K562 (cell line): ENCODE results near the gene GIT2. TPM values are rescaled to one million over a fixed set of nuclear protein-coding genes. Genes with fewer than 3 reads are reported as not detected.

Experiments used
- MTA3 ChIP-seq: fragments of 450-650 bp; formaldehyde crosslinking; IDR thresholded peaks from 2 replicates; pipeline ENCODE4 v1.6.1; 2017; ENCODE audit warnings: mild to moderate bottlenecking, borderline replicate concordance
- NCOA4 ChIP-seq: fragments of 450-650 bp; IDR thresholded peaks from 2 replicates; pipeline ENCODE4 v1.6.1; 2018; ENCODE audit warnings: mild to moderate bottlenecking; ENCODE audit not compliant: partially characterized antibody
- NRF1 ChIP-seq, 2 experiments: fragments of 450-650 bp; IDR thresholded peaks in 1 of 2; conservative IDR thresholded peaks in 1 of 2; 2 replicates each; pipeline ENCODE4 v1.6.1; 2014; ENCODE audit warnings: mild to moderate bottlenecking in 2 of 2
- PCBP1 ChIP-seq: fragments of 200-400 bp; formaldehyde crosslinking; IDR thresholded peaks from 2 replicates; pipeline ENCODE4 v1.6.1; 2018; ENCODE audit warnings: mild to moderate bottlenecking, low read depth, low read length; ENCODE audit not compliant: poor library complexity, severe bottlenecking
- SP2 ChIP-seq: IDR thresholded peaks from 2 replicates; pipeline ENCODE4 v1.6.1; 2011; ENCODE audit warnings: mild to moderate bottlenecking, low read depth, low read length, moderate library complexity; ENCODE audit not compliant: poor library complexity, severe bottlenecking; ENCODE audit errors: extremely low read depth
- ZC3H8 ChIP-seq: fragments of 450-650 bp; IDR thresholded peaks from 2 replicates; pipeline ENCODE4 v1.6.1; 2017
- ZNF384 ChIP-seq: IDR thresholded peaks from 2 replicates; pipeline ENCODE4 v1.6.1; 2012; ENCODE audit warnings: low read depth, low read length, improper control_type of control experiment
- polyA plus RNA-seq, 8 experiments: library from polyadenylated mRNA; depleted of rRNA in 4 of 8; stranded (reverse) in 5 of 8; unstranded in 3 of 8; fragments of >200 nt; fragmentation: Nextera tagmentation in 2 of 8; fragmentation: Illumina TruSeq in 1 of 8; extraction: Ambion mirVana in 2 of 8; extraction: Trizol in 1 of 8; gene quantifications; 2 replicates each; pipeline versions ENCODE4 v1.2.1 to v1.2.3, GENCODE V29; 2011 to 2014; ENCODE audit warnings: inconsistent platforms in 1 of 8, missing spikeins in 1 of 8
- total RNA-seq, 7 experiments: library from RNA; depleted of rRNA in 6 of 7; stranded (reverse); fragments of >200 nt in 6 of 7; fragmentation: Illumina TruSeq in 2 of 7; extraction: Trizol in 2 of 7; gene quantifications; 2 replicates each; pipeline versions ENCODE4 v1.2.1 to v1.2.3, GENCODE V29; 2011 to 2021; ENCODE audit warnings: low replicate concordance in 1 of 7
- TF ChIP-seq, protein P1 (sequence below): fragments of 450-650 bp; IDR thresholded peaks from 2 replicates; pipeline ENCODE4 v1.7.1; 2018; ENCODE audit warnings: mild to moderate bottlenecking, low read depth; ENCODE audit not compliant: partially characterized antibody
- TF ChIP-seq, protein P2 (sequence below): sonication (generic); formaldehyde crosslinking; IDR thresholded peaks from 2 replicates; pipeline ENCODE4 v1.8.1; 2023; ENCODE audit warnings: mild to moderate bottlenecking, missing genetic modification reagents
- TF ChIP-seq, protein P3 (sequence below): sonication (generic); formaldehyde crosslinking; IDR thresholded peaks from 2 replicates; pipeline ENCODE4 v1.9.0; 2022; ENCODE audit warnings: mild to moderate bottlenecking, missing genetic modification reagents
- TF ChIP-seq, protein P4 (sequence below): IDR thresholded peaks from 3 replicates; pipeline ENCODE4 v1.6.1; 2011; ENCODE audit warnings: borderline replicate concordance, mild to moderate bottlenecking; ENCODE audit not compliant: insufficient read length, insufficient read depth
- TF ChIP-seq, protein P5 (sequence below): fragments of 450-650 bp; IDR thresholded peaks from 2 replicates; pipeline ENCODE4 v1.7.0; 2016; ENCODE audit warnings: borderline replicate concordance
- TF ChIP-seq, protein P6 (sequence below): sonication (generic); formaldehyde crosslinking; IDR thresholded peaks from 2 replicates; pipeline ENCODE4 v1.8.1; 2022; ENCODE audit warnings: missing genetic modification reagents

Gene GIT2
- total and polyA plus RNA-seq, 9 of the 15 experiments (the other 6 are each of a cell fraction or from before 2014, with no cell fraction given), result 4.0 to 30.4 (median 23.5) TPM

DNA sequence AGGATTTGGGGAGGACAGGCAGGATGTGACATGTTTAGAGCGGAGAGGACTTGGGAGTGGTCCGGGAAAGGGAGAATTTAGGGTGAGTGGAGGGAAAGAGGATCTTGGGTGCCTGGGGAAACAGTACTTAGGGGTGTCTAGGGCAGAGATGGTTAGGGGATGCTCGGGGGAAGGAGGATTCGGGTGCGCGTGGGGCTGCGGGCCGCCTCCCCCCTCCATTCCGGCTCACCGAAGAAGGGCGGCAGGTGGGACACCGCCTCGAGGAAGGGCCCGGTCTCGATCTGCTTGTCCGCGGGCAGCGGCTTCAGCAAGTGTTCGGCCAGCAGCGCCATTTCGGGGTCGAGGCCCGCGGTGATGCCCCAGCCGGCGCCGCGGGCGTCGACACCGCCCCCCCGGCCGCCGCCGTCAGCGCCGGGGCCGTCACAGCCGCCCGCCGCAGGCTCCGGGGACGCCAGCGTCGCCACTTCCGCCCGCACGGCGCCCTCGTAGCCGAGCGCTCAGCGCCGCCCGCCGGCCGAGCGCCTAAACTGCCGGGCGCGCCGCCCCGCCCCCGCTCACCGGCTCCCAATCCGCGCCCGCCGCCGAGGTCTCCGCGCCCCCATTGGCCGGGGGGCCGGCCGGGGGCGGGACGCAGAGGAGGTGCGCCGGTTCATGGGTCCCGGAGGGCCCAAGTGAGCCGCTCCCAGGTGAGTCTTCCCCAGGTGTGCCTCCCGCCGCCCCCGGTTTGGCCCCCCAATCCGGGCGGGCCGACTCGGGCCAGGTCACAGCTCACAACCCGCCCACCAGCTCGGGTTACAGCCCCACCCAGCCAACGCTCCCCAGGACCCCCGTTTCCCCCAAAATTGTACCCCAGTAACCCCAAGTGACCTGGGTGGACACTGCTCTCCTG lies 115.9 kb downstream of the GIT2 start, which contains the start of gene GLTP (continued):
- TF ChIP-seq, protein P1, sequence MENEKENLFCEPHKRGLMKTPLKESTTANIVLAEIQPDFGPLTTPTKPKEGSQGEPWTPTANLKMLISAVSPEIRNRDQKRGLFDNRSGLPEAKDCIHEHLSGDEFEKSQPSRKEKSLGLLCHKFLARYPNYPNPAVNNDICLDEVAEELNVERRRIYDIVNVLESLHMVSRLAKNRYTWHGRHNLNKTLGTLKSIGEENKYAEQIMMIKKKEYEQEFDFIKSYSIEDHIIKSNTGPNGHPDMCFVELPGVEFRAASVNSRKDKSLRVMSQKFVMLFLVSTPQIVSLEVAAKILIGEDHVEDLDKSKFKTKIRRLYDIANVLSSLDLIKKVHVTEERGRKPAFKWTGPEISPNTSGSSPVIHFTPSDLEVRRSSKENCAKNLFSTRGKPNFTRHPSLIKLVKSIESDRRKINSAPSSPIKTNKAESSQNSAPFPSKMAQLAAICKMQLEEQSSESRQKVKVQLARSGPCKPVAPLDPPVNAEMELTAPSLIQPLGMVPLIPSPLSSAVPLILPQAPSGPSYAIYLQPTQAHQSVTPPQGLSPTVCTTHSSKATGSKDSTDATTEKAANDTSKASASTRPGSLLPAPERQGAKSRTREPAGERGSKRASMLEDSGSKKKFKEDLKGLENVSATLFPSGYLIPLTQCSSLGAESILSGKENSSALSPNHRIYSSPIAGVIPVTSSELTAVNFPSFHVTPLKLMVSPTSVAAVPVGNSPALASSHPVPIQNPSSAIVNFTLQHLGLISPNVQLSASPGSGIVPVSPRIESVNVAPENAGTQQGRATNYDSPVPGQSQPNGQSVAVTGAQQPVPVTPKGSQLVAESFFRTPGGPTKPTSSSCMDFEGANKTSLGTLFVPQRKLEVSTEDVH, result no peak
- peak; percentile 52 to 56; a peak in 2 of 4 replicates for TF ChIP-seq NRF1 (conservative IDR thresholded peaks at IDR 0.05 in 1 of 2, IDR thresholded peaks at IDR 0.05 in 1 of 2)
- peak; percentile 61 for TF ChIP-seq SP2
- no peak for TF ChIP-seq ZC3H8
- TF ChIP-seq, protein P2, sequence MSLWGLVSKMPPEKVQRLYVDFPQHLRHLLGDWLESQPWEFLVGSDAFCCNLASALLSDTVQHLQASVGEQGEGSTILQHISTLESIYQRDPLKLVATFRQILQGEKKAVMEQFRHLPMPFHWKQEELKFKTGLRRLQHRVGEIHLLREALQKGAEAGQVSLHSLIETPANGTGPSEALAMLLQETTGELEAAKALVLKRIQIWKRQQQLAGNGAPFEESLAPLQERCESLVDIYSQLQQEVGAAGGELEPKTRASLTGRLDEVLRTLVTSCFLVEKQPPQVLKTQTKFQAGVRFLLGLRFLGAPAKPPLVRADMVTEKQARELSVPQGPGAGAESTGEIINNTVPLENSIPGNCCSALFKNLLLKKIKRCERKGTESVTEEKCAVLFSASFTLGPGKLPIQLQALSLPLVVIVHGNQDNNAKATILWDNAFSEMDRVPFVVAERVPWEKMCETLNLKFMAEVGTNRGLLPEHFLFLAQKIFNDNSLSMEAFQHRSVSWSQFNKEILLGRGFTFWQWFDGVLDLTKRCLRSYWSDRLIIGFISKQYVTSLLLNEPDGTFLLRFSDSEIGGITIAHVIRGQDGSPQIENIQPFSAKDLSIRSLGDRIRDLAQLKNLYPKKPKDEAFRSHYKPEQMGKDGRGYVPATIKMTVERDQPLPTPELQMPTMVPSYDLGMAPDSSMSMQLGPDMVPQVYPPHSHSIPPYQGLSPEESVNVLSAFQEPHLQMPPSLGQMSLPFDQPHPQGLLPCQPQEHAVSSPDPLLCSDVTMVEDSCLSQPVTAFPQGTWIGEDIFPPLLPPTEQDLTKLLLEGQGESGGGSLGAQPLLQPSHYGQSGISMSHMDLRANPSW (CRISPR knock-in tag), result no peak
- no peak for TF ChIP-seq PCBP1
- TF ChIP-seq, protein P3, sequence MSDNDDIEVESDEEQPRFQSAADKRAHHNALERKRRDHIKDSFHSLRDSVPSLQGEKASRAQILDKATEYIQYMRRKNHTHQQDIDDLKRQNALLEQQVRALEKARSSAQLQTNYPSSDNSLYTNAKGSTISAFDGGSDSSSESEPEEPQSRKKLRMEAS (CRISPR knock-in tag), result no peak
- no peak for TF ChIP-seq NCOA4
- TF ChIP-seq, protein P4, sequence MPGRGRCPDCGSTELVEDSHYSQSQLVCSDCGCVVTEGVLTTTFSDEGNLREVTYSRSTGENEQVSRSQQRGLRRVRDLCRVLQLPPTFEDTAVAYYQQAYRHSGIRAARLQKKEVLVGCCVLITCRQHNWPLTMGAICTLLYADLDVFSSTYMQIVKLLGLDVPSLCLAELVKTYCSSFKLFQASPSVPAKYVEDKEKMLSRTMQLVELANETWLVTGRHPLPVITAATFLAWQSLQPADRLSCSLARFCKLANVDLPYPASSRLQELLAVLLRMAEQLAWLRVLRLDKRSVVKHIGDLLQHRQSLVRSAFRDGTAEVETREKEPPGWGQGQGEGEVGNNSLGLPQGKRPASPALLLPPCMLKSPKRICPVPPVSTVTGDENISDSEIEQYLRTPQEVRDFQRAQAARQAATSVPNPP, result no peak
- TF ChIP-seq ZNF384, result no peak
- TF ChIP-seq, protein P5, sequence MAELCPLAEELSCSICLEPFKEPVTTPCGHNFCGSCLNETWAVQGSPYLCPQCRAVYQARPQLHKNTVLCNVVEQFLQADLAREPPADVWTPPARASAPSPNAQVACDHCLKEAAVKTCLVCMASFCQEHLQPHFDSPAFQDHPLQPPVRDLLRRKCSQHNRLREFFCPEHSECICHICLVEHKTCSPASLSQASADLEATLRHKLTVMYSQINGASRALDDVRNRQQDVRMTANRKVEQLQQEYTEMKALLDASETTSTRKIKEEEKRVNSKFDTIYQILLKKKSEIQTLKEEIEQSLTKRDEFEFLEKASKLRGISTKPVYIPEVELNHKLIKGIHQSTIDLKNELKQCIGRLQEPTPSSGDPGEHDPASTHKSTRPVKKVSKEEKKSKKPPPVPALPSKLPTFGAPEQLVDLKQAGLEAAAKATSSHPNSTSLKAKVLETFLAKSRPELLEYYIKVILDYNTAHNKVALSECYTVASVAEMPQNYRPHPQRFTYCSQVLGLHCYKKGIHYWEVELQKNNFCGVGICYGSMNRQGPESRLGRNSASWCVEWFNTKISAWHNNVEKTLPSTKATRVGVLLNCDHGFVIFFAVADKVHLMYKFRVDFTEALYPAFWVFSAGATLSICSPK, result 0 out of 2 replicates have a peak, but pooled peaks have one; percentile 63
- TF ChIP-seq, protein P6, sequence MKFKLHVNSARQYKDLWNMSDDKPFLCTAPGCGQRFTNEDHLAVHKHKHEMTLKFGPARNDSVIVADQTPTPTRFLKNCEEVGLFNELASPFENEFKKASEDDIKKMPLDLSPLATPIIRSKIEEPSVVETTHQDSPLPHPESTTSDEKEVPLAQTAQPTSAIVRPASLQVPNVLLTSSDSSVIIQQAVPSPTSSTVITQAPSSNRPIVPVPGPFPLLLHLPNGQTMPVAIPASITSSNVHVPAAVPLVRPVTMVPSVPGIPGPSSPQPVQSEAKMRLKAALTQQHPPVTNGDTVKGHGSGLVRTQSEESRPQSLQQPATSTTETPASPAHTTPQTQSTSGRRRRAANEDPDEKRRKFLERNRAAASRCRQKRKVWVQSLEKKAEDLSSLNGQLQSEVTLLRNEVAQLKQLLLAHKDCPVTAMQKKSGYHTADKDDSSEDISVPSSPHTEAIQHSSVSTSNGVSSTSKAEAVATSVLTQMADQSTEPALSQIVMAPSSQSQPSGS (CRISPR knock-in tag), result no peak
- TF ChIP-seq MTA3, result no peak
